Measurements from ENCODE around the gene INS.

GRCh38 chr11:2165571-2165970 is 4.6 kb upstream of the INS start:
- TF ChIP-seq CTCF (IDR thresholded peaks at IDR 0.05) (no peak), POLR2A (IDR thresholded peaks at IDR 0.05) (no peak)

Data from thyroid gland (tissue), 4 donors.